NCI-H146 (cell line): ENCODE data around the gene RAPGEF4.
"Not testable (repeated sequence)": the region's sequence is repeated elsewhere in the genome, so short reads cannot be mapped to it uniquely, and the experiment has no call there.

ENCODE experiments used
- DNase-seq: peaks from one replicate; lab custom pipeline; 2025; lab: John Stamatoyannopoulos, UW

The RAPGEF4 gene

GRCh38 chr2:172726172-172726735 lies 9.4 kb upstream of the RAPGEF4 start:
- DNase-seq = peak; percentile 7

- no peak for DNase-seq
These were observed 5.2 kb upstream of the RAPGEF4 start for GRCh38 chr2:172730411-172730810.

DNA sequence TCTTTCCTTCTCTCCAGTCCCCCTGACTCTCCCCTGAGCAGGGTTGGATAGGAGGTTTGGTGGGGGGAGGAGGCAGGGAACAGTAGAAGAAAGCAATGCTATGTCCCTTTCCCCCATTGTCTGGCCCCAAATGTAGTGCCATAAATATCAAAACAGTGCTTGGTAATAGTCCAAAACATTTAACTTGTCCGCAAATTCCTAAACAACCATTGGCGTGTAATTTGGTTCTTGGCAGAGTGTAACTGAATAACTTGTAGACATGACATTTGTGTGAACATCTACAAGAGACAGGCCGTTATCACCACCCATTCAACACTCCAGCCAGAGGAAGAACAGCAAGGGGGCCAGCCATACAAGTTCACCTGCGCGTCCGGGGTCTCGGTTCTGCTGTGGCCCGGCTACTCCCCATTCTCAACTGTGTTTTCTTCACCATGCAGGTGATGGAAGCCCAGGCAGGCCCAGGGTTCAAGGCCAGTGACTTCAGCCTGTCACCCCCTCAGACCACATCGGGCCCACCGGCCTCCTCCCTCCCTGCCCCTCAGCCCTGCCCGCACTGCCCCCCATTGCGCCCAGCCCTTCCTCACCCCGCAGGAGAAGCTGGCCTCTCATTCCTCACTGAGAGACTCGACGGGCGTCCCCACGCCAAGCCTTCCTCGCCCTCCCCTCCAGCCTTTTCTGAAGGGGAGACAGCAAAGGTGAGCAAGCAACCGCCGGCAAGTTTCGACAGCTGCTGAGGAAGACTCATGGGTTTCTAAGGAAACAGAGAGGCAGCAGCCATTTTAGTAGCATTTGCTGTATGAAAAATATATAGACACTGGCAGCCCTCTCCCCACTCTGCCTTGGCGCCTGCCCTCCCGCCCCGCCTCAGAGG lies 699 bp upstream of the RAPGEF4 start:
- peak; percentile 58 for DNase-seq

DNA sequence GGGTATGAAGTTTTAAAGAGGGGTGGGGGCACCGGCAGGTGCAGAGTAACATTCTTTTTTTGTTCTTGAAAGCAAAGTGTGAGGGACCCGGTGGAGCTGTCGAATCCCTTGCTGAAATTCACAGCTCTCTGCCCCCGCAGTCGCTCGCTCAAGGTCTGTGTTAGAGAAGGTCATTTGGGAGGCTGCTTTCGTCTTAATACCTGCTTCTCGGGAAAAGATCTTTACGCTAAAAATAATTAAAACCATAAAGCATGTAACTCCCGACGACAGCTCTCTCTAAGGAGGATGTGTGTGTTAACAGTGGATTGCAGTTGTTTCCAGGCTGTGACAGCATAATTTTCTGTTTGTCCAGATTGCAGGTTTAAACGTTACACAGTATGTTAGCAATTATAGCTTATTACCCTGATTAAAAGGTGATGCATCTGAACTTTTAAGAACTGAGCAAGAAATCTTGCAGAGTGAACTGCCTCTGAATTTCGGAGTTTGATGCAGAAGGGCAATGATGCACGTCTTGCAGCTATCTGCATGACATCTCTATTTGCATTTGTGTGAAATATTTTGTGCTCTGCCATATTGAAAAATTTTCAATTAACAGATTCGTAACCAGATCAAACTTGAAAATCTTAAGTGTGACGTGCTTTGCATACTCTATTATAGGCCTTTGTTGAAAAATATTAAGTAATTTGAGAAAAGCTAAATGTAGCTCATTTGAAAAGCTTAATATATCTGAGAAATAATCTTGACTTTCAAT lies 954 bp downstream of the RAPGEF4 start:
- peak; percentile 36 for DNase-seq

- DNase-seq = no peak
These were observed 4.1 kb downstream of the RAPGEF4 start for GRCh38 chr2:172739661-172740266.

DNA sequence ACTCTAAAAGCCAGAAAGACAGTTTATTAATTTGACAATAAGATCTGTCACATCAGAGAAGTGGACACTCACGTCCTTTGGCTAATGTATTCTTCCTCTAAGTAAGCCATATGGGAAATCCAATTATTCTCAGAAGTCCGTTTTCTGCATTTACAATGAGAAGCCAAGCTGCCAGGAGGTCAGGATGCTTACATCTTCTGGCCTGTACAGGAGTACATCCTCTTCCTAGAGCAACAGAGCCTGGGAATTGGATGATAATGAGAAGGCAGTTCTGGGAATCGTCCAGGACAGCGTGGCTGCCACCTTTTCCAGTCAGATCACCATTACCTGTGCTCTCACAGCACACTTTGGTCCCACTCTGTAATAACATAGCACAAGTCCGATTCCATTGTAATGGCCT lies 5.2 kb downstream of the RAPGEF4 start:
- DNase-seq = no peak

- DNase-seq = peak; percentile 82
These were observed 7.4 kb downstream of the RAPGEF4 start for GRCh38 chr2:172742931-172743540.

DNA sequence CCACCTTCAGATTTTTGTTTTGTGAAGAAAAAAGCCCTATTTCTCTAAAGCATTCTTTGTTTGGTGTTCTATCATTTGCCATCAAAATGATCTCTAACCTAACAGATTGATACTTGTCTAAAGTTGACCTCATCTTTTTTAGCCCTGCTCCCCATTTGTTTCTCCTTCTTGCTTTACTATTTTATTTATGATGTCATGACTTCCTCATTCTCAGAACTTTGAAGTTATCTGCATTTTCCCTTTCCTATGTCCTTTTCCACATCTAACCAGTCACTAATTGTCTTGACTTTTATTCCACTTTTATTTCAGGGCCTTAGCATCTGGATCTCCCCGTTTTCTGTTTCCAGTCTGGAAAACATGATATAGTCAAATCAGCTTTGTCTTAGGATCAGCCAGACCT lies 8.3 kb downstream of the RAPGEF4 start:
- DNase-seq = no peak

DNA sequence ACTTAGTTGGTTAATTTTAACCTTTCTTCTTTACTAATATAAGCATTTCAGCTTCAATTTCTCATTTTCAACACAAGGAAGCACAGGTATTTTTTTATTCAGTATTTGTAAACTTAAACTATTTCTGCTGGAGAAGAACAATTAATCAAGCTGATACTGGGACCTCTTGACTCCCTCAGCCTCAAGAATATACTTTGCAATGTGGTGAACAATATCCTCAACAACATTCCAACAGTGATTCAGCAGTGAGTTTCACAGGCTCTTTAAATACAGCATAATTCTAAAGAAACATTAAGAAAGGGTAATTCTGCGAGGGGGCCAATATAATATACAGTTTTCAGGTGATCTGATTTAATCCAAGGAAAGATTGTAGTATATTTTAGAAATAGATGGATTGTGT lies 10.0 kb downstream of the RAPGEF4 start:
- DNase-seq = no peak

DNA sequence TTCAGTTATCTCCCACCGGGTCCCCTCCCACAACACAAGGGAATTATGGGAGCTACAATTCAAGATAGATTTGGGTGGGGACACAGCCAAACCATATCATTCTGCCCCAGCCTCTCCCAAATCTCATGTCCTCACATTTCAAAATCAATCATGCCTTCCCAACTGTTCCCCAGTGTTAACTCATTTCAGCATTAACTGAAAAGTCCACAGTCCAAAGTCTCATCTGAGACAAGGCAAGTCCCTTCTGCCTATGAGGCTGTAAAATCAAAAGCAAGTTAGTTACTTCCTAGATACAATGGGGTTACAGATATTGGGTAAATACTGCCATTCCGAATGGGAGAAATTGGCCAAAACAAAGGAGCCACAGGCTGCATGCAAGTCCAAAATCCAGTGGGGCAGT lies 12.9 kb downstream of the RAPGEF4 start:
- not testable (repeated sequence) for DNase-seq

DNA sequence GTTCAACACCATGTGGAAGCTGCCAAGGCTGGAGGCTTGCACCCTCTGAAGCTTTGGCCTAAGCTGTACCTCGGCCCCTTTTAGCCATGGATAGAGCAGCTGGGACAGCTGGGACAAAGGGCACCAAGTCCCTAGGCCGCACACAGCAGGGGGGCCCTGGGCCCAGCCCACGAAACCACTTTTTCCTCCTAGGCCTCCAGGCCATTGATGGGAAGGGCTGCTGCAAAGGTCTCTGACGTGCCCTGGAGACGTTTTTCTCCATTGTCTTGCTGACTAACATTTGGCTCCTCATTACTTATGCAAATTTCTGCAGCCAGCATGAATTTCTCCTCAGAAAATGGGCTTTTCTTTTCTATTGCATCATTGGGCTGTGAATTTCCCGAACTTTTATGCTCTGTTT lies 13.7 kb downstream of the RAPGEF4 start:
- no peak for DNase-seq

- DNase-seq = no peak
These were observed 15.9 kb downstream of the RAPGEF4 start for GRCh38 chr2:172751564-172751963.

GRCh38 chr2:172753610-172754009 lies 18.0 kb downstream of the RAPGEF4 start:
- DNase-seq = no peak

DNA sequence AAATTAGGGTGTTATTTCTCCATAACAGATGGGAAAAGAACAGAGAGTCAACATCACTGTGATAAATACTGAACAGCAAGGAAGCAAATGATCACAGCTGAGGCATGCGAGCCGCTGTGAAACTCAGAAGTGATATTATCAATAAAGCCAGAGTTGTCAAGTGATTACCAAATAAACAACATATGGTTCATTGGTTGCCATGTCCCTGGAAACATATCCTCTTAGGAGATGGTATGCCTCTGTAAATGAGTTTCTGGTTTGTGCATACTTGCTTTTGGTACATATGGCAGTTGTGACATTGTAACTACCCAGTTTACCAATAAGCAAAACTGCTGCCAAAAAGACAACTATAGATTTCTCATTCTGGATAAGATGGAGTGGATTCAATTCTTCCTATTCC lies 23.8 kb downstream of the RAPGEF4 start:
- no peak for DNase-seq

- no peak for DNase-seq
These were observed 25.7 kb downstream of the RAPGEF4 start for GRCh38 chr2:172761306-172761705.

GRCh38 chr2:172762574-172762973 lies 26.9 kb downstream of the RAPGEF4 start:
- no peak for DNase-seq

- DNase-seq = no peak
These were observed 27.4 kb downstream of the RAPGEF4 start for GRCh38 chr2:172763079-172763478.

DNA sequence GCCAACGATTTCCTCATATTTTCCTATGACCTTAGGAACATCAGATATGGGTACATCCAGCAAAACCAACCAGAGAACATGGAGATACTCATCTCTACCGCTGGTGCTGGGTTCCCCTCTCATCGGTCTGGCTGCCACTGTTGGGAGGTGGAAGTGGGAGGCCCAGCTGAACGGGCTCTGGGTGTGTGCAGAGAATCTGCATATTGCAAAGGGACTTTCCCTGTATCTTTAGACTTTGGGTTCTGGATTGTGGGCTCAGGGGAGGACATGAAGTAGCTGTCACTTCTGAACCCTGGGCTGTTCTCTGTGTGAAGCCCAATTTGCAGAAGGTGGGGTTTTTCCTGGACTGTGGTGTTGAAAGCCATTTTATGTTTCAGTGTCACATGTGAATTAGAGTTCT lies 30.0 kb downstream of the RAPGEF4 start:
- no peak for DNase-seq

- DNase-seq = no peak
These were observed 32.8 kb downstream of the RAPGEF4 start for GRCh38 chr2:172768401-172768800.

DNA sequence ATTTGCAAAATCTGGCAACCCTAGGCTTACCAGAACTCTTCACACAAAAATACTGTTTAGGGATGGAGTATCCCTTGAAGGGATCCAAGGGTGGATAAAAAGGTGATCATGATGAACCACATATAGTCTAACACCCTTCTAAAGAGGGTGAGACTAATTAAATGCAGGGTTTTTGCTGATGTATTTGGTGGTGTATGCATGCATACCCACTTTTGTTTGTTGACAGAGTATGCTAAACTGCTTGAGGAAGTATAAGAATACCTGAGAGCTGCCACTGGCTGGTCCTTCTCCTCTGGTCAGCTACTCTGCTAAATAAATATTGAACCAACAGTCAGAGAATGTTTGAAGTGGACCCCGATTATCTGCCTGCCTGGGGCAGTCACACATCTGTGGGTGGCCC lies 34.2 kb downstream of the RAPGEF4 start:
- DNase-seq = no peak

DNA sequence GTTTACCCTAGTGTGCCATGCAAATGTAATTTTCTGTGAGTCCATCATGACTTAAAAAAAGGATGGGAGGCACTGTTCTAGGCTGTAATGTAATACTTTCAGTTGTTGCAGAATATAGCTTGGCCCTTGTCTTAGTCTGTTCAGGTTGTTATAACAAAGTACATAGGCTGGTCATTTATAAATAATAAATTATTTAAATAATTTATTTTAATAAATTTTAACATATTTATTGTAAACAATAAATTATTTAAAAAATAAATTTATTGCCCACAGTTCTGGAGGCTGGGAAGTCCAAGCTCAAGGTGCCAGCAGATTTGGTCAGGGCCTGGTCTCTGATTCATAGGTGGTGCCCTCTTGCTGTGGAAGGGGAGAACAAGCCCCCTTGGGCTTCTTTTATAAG lies 35.2 kb downstream of the RAPGEF4 start:
- no peak for DNase-seq

DNA sequence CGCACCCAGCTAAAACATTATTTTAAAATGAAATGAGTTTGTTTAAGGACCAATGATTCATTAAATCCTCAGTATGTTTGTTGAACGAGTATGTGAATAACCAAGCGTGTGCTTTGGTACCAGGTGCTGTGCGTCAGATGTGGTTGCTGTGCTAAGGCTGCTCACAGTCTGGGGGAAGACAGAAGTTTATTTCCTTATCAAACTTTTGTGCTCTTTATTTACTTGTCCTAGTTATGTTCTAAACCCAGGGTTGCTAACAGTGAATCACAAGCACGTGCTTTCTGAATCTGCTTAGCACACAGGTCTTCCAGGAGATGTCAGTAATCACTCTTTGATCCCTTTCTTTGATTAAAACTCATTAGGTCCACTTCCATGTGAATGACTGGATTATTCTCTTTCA lies 37.0 kb downstream of the RAPGEF4 start:
- no peak for DNase-seq
